IMR-90 (cell line): ENCODE results near the gene MECR. TPM values are rescaled to one million over a fixed set of nuclear protein-coding genes. Genes with fewer than 3 reads are reported as not detected.
A peak's percentile ranks its signal among the peaks of the same experiment; 100 is the strongest.

Source experiments
- ATAC-seq: fragments of 200-7000 bp; cut with Tn5 transposase; 2 replicates; pipeline ENCODE4 v1.9.1; 2020; ENCODE audit warnings: low read depth, mild to moderate bottlenecking, moderate library complexity
- BruUV-seq: library from RNA; stranded (reverse); fragments of 400-500 nt; replicated peaks from 2 replicates; lab custom pipeline; 2021; lab: Mats Ljungman, UMichigan
- CTCF ChIA-PET: fragments of 300-600 bp; formaldehyde crosslinking; extraction: SDS; loops from one replicate; lab custom pipeline; 2021; ENCODE audit warnings: antibody characterized with exemption; lab: Yijun Ruan, JAX
- POLR2A ChIA-PET: fragments of 300-600 bp; sonication (Branson Sonifier 250); formaldehyde crosslinking; loops from one replicate; lab custom pipeline; 2022; ENCODE audit warnings: antibody characterized with exemption; ENCODE audit not compliant: unreplicated experiment; lab: Charles Lee
- DNase-seq: peaks from one replicate; pipeline ENCODE4 v3.0.0; 2013
- H2AFZ ChIP-seq: replicated peaks from 2 replicates; pipeline ENCODE3; 2013; ENCODE audit warnings: low read length, mild to moderate bottlenecking; ENCODE audit not compliant: poor library complexity
- H2AK5ac ChIP-seq: 2 replicates; pipeline ENCODE4 v1.6.1; 2013; ENCODE audit warnings: low read depth, low read length, inconsistent platforms
- H2AK9ac ChIP-seq: replicated peaks from 2 replicates; pipeline ENCODE3; 2013; ENCODE audit warnings: mild to moderate bottlenecking, low read depth, low read length, moderate library complexity; ENCODE audit not compliant: poor library complexity
- H2BK120ac ChIP-seq: 2 replicates; pipeline ENCODE4 v1.6.1; 2013; ENCODE audit warnings: low read depth, low read length, inconsistent platforms
- H2BK15ac ChIP-seq: 3 replicates; pipeline ENCODE4 v1.6.1; 2013; ENCODE audit warnings: low read depth, low read length, inconsistent platforms
- H2BK20ac ChIP-seq: 2 replicates; pipeline ENCODE4 v1.6.1; 2013; ENCODE audit warnings: low read depth, mild to moderate bottlenecking, inconsistent platforms, low read length, moderate library complexity
- H2BK5ac ChIP-seq: 2 replicates; pipeline ENCODE4 v1.6.1; 2013; ENCODE audit warnings: mild to moderate bottlenecking, low read depth, low read length, inconsistent platforms; ENCODE audit not compliant: poor library complexity, severe bottlenecking
- H3K14ac ChIP-seq: replicated peaks from 2 replicates; pipeline ENCODE4 v1.6.1; 2013; ENCODE audit warnings: low read depth, low read length, inconsistent platforms
- H3K18ac ChIP-seq: 2 replicates; pipeline ENCODE4 v1.6.1; 2013; ENCODE audit warnings: low read depth, low read length, control low read depth
- H3K23ac ChIP-seq: 2 replicates; pipeline ENCODE4 v1.6.1; 2013; ENCODE audit warnings: low read depth, low read length, inconsistent platforms
- H3K27ac ChIP-seq: 2 replicates; pipeline ENCODE4 v1.5.1; 2013; ENCODE audit warnings: mild to moderate bottlenecking, control low read depth, low read length; ENCODE audit not compliant: insufficient read depth
- H3K27me3 ChIP-seq: 2 replicates; pipeline ENCODE4 v1.6.1; 2013; ENCODE audit warnings: low read length; ENCODE audit not compliant: control insufficient read depth, insufficient read depth
- H3K36me3 ChIP-seq: 2 replicates; pipeline ENCODE4 v1.6.1; 2013; ENCODE audit warnings: low read length, mixed read lengths; ENCODE audit not compliant: control insufficient read depth, insufficient read depth
- H3K4ac ChIP-seq: 2 replicates; pipeline ENCODE4 v1.6.1; 2013; ENCODE audit warnings: low read depth, low read length, inconsistent platforms
- H3K4me1 ChIP-seq: 2 replicates; pipeline ENCODE4 v1.6.1; 2013; ENCODE audit warnings: low read length, mixed read lengths; ENCODE audit not compliant: control insufficient read depth, insufficient read depth
- H3K4me2 ChIP-seq: 2 replicates; pipeline ENCODE4 v1.6.1; 2013; ENCODE audit warnings: low read depth, mild to moderate bottlenecking, control low read depth, low read length, moderate library complexity
- H3K4me3 ChIP-seq: 2 replicates; pipeline ENCODE4 v1.5.1; 2013; ENCODE audit warnings: low read depth, mild to moderate bottlenecking, control low read depth, low read length, moderate library complexity; ENCODE audit not compliant: insufficient read depth
- H3K56ac ChIP-seq: 2 replicates; pipeline ENCODE4 v1.6.1; 2013; ENCODE audit warnings: low read length, inconsistent platforms; ENCODE audit not compliant: insufficient read depth; ENCODE audit errors: extremely low read depth
- H3K79me1 ChIP-seq, 2 experiments: 2 replicates each; pipeline ENCODE4 v1.6.1; 2013; ENCODE audit warnings: low read length in 2 of 2, inconsistent platforms in 1 of 2, low read depth in 1 of 2
- H3K9ac ChIP-seq: 2 replicates; pipeline ENCODE4 v1.6.1; 2013; ENCODE audit warnings: low read depth, low read length, control low read depth
- H3K9me1 ChIP-seq: 2 replicates; pipeline ENCODE4 v1.6.1; 2013; ENCODE audit warnings: low read length, inconsistent platforms; ENCODE audit not compliant: insufficient read depth
- H3K9me3 ChIP-seq: 2 replicates; pipeline ENCODE4 v1.6.1; 2013; ENCODE audit warnings: low read length; ENCODE audit not compliant: control insufficient read depth, insufficient read depth
- H4K20me1 ChIP-seq: 2 replicates; pipeline ENCODE4 v1.6.1; 2013; ENCODE audit warnings: low read length, inconsistent platforms; ENCODE audit not compliant: insufficient read depth
- H4K5ac ChIP-seq: 2 replicates; pipeline ENCODE4 v1.6.1; 2013; ENCODE audit warnings: mild to moderate bottlenecking, low read depth, low read length, control low read depth
- H4K8ac ChIP-seq, 2 experiments: 2 replicates each; pipeline ENCODE4 v1.6.1; 2013; ENCODE audit warnings: low read depth in 2 of 2, low read length in 2 of 2, control low read depth in 1 of 2, inconsistent platforms in 1 of 2
- H4K91ac ChIP-seq: 2 replicates; pipeline ENCODE4 v1.6.1; 2013; ENCODE audit warnings: low read depth, low read length, inconsistent platforms; ENCODE audit not compliant: insufficient read depth
- CHD1 ChIP-seq: IDR thresholded peaks from 2 replicates; pipeline ENCODE4 v1.6.1; 2012; ENCODE audit warnings: low read depth, low read length, improper control_type of control experiment
- FOS ChIP-seq: fragments of 150-350 bp; IDR thresholded peaks from 2 replicates; pipeline ENCODE4 v1.6.1; 2016; ENCODE audit warnings: low read depth, low read length
- MXI1 ChIP-seq: IDR thresholded peaks from 2 replicates; pipeline ENCODE4 v1.6.1; 2012; ENCODE audit warnings: low read depth, mild to moderate bottlenecking, low read length, moderate library complexity, borderline replicate concordance
- WGBS, 2 experiments: methylation state at CpG; one replicate each; pipeline versions ENCODE4 v1.1.5 to v1.1.7; 2013; ENCODE audit warnings: missing lambda C conversion rate in 2 of 2; ENCODE audit not compliant: insufficient read length in 1 of 2; ENCODE audit errors: extremely low coverage in 2 of 2; 5-methylcytosine and 5-hydroxymethylcytosine counted together
- dilution Hi-C: fragments of 300-500 bp; cut with HindIII; formaldehyde crosslinking; loops from one replicate; pipeline ENCODE4 v1.14.3; 2018; ENCODE audit warnings: low sequenced_read_pairs; ENCODE audit not compliant: unreplicated experiment
- in situ Hi-C: fragments of 300-500 bp; cut with MboI; formaldehyde crosslinking; loops from 3 replicates; pipeline ENCODE4 v1.14.3; 2019; ENCODE audit warnings: low sequenced_read_pairs, inconsistent platforms, mixed read lengths
- intact Hi-C: fragments of 100-400 bp; cut with micrococcal nuclease; formaldehyde crosslinking; loops from 2 replicates; pipeline ENCODE4 v1.10.0; 2022
- polyA plus RNA-seq, 3 experiments: library from polyadenylated mRNA; depleted of rRNA; stranded (reverse); fragments of >200 nt; gene quantifications; 2 replicates each; pipeline ENCODE4 v1.2.3, GENCODE V29; 2012; ENCODE audit warnings: low replicate concordance in 1 of 3
- total RNA-seq: library from RNA; depleted of rRNA; stranded (reverse); fragments of >200 nt; gene quantifications from 2 replicates; pipeline ENCODE4 v1.2.3, GENCODE V29; 2012
- TF ChIP-seq, protein P1 (sequence below): fragments of 150-350 bp; IDR thresholded peaks from 2 replicates; pipeline ENCODE4 v1.6.1; 2016; ENCODE audit warnings: low read depth, mild to moderate bottlenecking, low read length, moderate library complexity, borderline replicate concordance
- TF ChIP-seq, protein P2 (sequence below): conservative IDR thresholded peaks from 2 replicates; pipeline ENCODE4 v1.5.1; 2012; ENCODE audit warnings: mild to moderate bottlenecking, low read depth, low read length, improper control_type of control experiment

The MECR gene
- total and polyA plus RNA-seq, 2 of the 4 experiments (the other 2 are of a cell fraction), result 20.3 to 24.8 TPM

DNA sequence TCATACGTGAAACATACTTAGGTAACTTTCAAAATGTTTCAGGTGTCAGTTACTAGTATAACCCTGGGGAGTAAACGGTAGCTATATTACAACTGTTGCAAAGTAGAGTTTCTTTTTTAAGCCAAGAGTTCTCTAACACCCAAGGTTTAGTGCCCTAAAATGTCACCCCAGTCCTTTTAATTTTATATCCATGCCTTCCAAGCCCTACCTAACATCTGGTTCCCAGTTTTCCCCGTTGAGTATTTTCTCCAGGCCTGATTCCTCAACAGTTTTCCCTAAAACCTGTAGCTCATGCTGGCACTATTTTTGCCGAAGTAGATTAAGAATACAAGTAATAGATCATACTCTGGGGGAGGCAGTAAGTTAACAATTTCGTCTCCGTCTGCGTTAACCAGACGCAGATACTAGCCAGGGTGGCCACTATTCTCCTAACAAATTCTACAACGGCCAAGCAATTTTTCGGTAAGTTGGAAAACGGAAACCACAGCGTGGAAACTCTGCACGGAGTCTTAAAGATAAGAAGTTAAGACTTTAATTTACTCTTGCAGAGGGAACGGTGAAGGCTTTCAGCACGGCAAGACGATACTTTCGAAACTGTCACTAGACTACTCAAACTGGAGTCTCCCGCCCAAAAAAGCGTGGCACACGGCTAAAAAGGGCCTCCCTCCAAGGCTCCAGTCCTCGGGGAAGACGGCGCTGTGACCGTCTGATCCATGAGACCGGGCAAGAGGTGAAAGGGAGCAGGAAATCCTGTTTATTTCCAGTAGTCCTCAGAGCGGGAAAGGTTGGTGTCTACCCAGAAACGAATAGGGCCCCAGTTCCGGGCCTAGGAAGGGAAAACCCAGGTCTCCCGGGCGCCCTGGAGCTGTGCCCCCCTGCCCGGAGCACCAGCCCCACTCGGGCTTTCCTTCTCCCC, 50.0 kb downstream of the MECR start:
- Histone ChIP-seq H4K8ac (peak overlapping the region; percentile 64 to 92; a peak in 3 of 4 replicates), H2BK15ac (no peak overlapping the region), H3K79me1 (peaks cover 0 to 26% of the 10 kb centered on the region in 2 experiments; a peak in 2 of 4 replicates), H2AK9ac (peak overlapping the region; percentile 99), H3K36me3 (peaks cover 6% of the 10 kb centered on the region), H4K5ac (peak overlapping the region; percentile 36), H3K23ac (peak overlapping the region; percentile 86), H3K27ac (peak overlapping the region; percentile 97), H2BK20ac (no peak overlapping the region), H3K56ac (peak overlapping the region; percentile 91), H3K9me3 (no peaks in the 10 kb centered on the region), H2AK5ac (peak overlapping the region; percentile 94), H3K9ac (peak overlapping the region; percentile 98), H3K9me1 (peaks cover 8% of the 10 kb centered on the region), H4K20me1 (peaks cover 57% of the 10 kb centered on the region), H3K27me3 (no peaks in the 10 kb centered on the region), H4K91ac (peak overlapping the region; percentile 27; the same call in 1 of the 2 replicates), H2BK5ac (peak overlapping the region; percentile 90), H2BK120ac (0 out of 2 replicates have a peak overlapping the region, but pooled peaks have one; percentile 9), H3K14ac (peak overlapping the region; percentile 95), H2AFZ (peak overlapping the region; percentile 99), H3K4me3 (peak overlapping the region; percentile 84), H3K4me1 (peaks cover 10% of the 10 kb centered on the region), H3K18ac (peak overlapping the region; percentile 56), H3K4ac (peak overlapping the region; percentile 89), H3K4me2 (peak overlapping the region; percentile 90)
- in situ Hi-C loops, result no loop called here
- ChIA-PET CTCF (interaction anchor here (0.7 to 1.6 kb wide), 5 partner anchors 16 to 444 kb away, joined by 3 to 17 read pairs (median 4); partner anchors contain the start of gene YTHDF2), POLR2A (interaction anchor here (0.6 to 2.4 kb wide), 5 partner anchors 10 to 444 kb away, joined by 4 to 28 read pairs (median 7); partner anchors contain the start of gene YTHDF2)
- DNase-seq (no peak), ATAC-seq (peak; percentile 2)
- intact Hi-C loops, result loop anchor here (2.0 to 5.0 kb wide), 2 partner anchors 58 to 298 kb away; partner anchors contain the start of gene TMEM200B
- BruUV-seq, result no TSS peak
- WGBS, 2 experiments, result 0% methylated on average over 10 of the region's 32 CpGs; no CpG with 5 or more reads in 1 of the 2 experiments
- TF ChIP-seq, protein P1, sequence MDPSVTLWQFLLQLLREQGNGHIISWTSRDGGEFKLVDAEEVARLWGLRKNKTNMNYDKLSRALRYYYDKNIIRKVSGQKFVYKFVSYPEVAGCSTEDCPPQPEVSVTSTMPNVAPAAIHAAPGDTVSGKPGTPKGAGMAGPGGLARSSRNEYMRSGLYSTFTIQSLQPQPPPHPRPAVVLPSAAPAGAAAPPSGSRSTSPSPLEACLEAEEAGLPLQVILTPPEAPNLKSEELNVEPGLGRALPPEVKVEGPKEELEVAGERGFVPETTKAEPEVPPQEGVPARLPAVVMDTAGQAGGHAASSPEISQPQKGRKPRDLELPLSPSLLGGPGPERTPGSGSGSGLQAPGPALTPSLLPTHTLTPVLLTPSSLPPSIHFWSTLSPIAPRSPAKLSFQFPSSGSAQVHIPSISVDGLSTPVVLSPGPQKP, result no peak
- TF ChIP-seq MXI1 (peak; percentile 42; the same call in 1 of the 2 replicates), CHD1 (0 out of 2 replicates have a peak, but pooled peaks have one; percentile 23), FOS (no peak)
- TF ChIP-seq, protein P2, sequence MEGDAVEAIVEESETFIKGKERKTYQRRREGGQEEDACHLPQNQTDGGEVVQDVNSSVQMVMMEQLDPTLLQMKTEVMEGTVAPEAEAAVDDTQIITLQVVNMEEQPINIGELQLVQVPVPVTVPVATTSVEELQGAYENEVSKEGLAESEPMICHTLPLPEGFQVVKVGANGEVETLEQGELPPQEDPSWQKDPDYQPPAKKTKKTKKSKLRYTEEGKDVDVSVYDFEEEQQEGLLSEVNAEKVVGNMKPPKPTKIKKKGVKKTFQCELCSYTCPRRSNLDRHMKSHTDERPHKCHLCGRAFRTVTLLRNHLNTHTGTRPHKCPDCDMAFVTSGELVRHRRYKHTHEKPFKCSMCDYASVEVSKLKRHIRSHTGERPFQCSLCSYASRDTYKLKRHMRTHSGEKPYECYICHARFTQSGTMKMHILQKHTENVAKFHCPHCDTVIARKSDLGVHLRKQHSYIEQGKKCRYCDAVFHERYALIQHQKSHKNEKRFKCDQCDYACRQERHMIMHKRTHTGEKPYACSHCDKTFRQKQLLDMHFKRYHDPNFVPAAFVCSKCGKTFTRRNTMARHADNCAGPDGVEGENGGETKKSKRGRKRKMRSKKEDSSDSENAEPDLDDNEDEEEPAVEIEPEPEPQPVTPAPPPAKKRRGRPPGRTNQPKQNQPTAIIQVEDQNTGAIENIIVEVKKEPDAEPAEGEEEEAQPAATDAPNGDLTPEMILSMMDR, result no peak
- dilution Hi-C loops, result no loop called here
